HG03103 (cell line): ENCODE measurements around the gene UBAC1.
"Not testable (repeated sequence)": the region's sequence is repeated elsewhere in the genome, so short reads cannot be mapped to it uniquely, and the experiment has no call there.

Experiments used
- ATAC-seq: cut with Tn5 transposase; IDR thresholded peaks from one replicate; pipeline ENCODE4 v1.9.1; 2021; ENCODE audit warnings: low read depth; ENCODE audit not compliant: unreplicated experiment

UBAC1 gene

GRCh38 chr9:135961811-135962695, 880 bp upstream of the UBAC1 start:
- ATAC-seq, result no peak

- ATAC-seq, result no peak
Measured at GRCh38 chr9:135960411-135961276, 529 bp downstream of the UBAC1 start.

- ATAC-seq, result no peak
Measured at GRCh38 chr9:135959814-135960213, 1.4 kb downstream of the UBAC1 start.

- ATAC-seq, result no peak
Measured at GRCh38 chr9:135958485-135958884, 2.7 kb downstream of the UBAC1 start.

GRCh38 chr9:135957431-135957830, 3.7 kb downstream of the UBAC1 start:
- no peak for ATAC-seq

- no peak for ATAC-seq
Measured at GRCh38 chr9:135956802-135957174, 4.4 kb downstream of the UBAC1 start.

- ATAC-seq, result no peak
Measured at GRCh38 chr9:135955934-135956801, 5.0 kb downstream of the UBAC1 start.

GRCh38 chr9:135952664-135953206, 8.4 kb downstream of the UBAC1 start:
- ATAC-seq, result no peak

- ATAC-seq, result no peak
Measured at GRCh38 chr9:135951889-135952663, 9.1 kb downstream of the UBAC1 start.

- not testable (repeated sequence) for ATAC-seq
Measured at GRCh38 chr9:135951310-135951709, 9.9 kb downstream of the UBAC1 start.

GRCh38 chr9:135950841-135951240, 10.3 kb downstream of the UBAC1 start:
- ATAC-seq, result not testable (repeated sequence)

GRCh38 chr9:135950135-135950682, 11.0 kb downstream of the UBAC1 start:
- ATAC-seq, result no peak

- ATAC-seq, result no peak
Measured at GRCh38 chr9:135949501-135950134, 11.6 kb downstream of the UBAC1 start.

- ATAC-seq, result no peak
Measured at GRCh38 chr9:135948968-135949367, 12.2 kb downstream of the UBAC1 start.

- no peak for ATAC-seq
Measured at GRCh38 chr9:135948446-135948845, 12.7 kb downstream of the UBAC1 start.

- no peak for ATAC-seq
Measured at GRCh38 chr9:135947582-135947981, 13.6 kb downstream of the UBAC1 start.

GRCh38 chr9:135947105-135947504, 14.1 kb downstream of the UBAC1 start:
- not testable (repeated sequence) for ATAC-seq

- no peak for ATAC-seq
Measured at GRCh38 chr9:135946392-135946994, 14.7 kb downstream of the UBAC1 start.
